Heart right ventricle (tissue), 16 donors: Measurements from ENCODE around the gene ALPG. TPM values are rescaled to one million over a fixed set of nuclear protein-coding genes. Genes with fewer than 3 reads are reported as not detected.
"Not testable (repeated sequence)": the region's sequence is repeated elsewhere in the genome, so short reads cannot be mapped to it uniquely, and the experiment has no call there.

Experiments
- ATAC-seq, 8 donors: fragments of 200-7000 bp; cut with Tn5 transposase; one replicate each; pipeline ENCODE4 v1.9.1; 2020; ENCODE audit warnings: mild to moderate bottlenecking in 8 of 8, moderate library complexity in 8 of 8, moderate number of reproducible peaks in 1 of 8
- DNase-seq, 2 donors: peaks; one replicate each; pipeline ENCODE4 v3.0.0-alpha.2; 2020
- H3K27ac ChIP-seq, 10 donors: fragments of 200-600 bp; sonication (generic) in 2 of 10; one replicate each; pipeline versions ENCODE4 v1.5.0 to v1.8.0; 2020 to 2022; ENCODE audit warnings: mild to moderate bottlenecking in 3 of 10
- H3K27me3 ChIP-seq, 7 donors: fragments of 200-600 bp; one replicate each; pipeline ENCODE4 v1.8.0; 2021 to 2022; ENCODE audit warnings: mild to moderate bottlenecking in 2 of 7
- H3K36me3 ChIP-seq, 9 donors: fragments of 200-600 bp; sonication (generic) in 1 of 9; one replicate each; pipeline versions ENCODE4 v1.5.0 to v1.8.0; 2020 to 2022; ENCODE audit warnings: mild to moderate bottlenecking in 2 of 9
- H3K4me1 ChIP-seq, 9 donors: fragments of 200-600 bp; sonication (generic) in 1 of 9; one replicate each; pipeline versions ENCODE4 v1.5.0 to v1.8.0; 2020 to 2022; ENCODE audit warnings: mild to moderate bottlenecking in 4 of 9
- H3K4me3 ChIP-seq, 10 donors: fragments of 200-600 bp; sonication (generic) in 2 of 10; one replicate each; pipeline versions ENCODE4 v1.5.0 to v1.8.0; 2020 to 2022; ENCODE audit warnings: mild to moderate bottlenecking in 7 of 10, moderate library complexity in 2 of 10
- H3K9me3 ChIP-seq, 11 donors: fragments of 200-600 bp in 10 of 11; sonication (generic) in 2 of 11; one replicate each; pipeline versions ENCODE4 v1.5.0 to v1.8.0; 2013 to 2022; ENCODE audit warnings: mild to moderate bottlenecking in 2 of 11, control low read depth in 1 of 11, moderate library complexity in 1 of 11
- CTCF ChIP-seq, 9 donors: fragments of 200-600 bp; sonication (generic) in 2 of 9; IDR thresholded peaks; one replicate each; pipeline versions ENCODE4 v1.5.0 to v1.8.0; 2021 to 2022; ENCODE audit warnings: antibody characterized with exemption in 9 of 9, mild to moderate bottlenecking in 5 of 9, moderate library complexity in 1 of 9
- WGBS, 2 donors: extraction: QIAGEN DNeasy Blood & Tissue Kit; methylation state at CpG; one replicate each; pipeline ENCODE4 v1.1.7; 2013; ENCODE audit warnings: inconsistent platforms in 1 of 2; 5-methylcytosine and 5-hydroxymethylcytosine counted together
- intact Hi-C, 10 donors: fragments of 100-400 bp; cut with DNase I; formaldehyde crosslinking; loops; one replicate each; pipeline versions ENCODE4 v1.11.1 to v1.14.2; 2022
- polyA plus RNA-seq, 2 donors: library from polyadenylated mRNA; stranded (reverse); fragments of 200-250 nt; gene quantifications; one replicate each; pipeline ENCODE4 v1.2.3, GENCODE V29; 2013
- total RNA-seq, 10 donors: library from RNA; stranded (reverse); fragmentation: NEBNext Ultra II Directional in 3 of 10; extraction: Animal tissue kit (Norgen Biotek cat#: 25700) in 3 of 10; gene quantifications; one replicate each; pipeline versions ENCODE4 v1.2.1 to v1.2.4, GENCODE V29; 2021 to 2023
- donor health status: Arrhythmogenic right ventricular cardiomyopathy.
- donor health status: ischemic (EF 13 %, LVEDD 7.1; RV severe dilation, severe dysfunction).
- donor health status: healthy with polysubstance abuse.
- donor health status: DM: no; HTN: yes; CAD: no.
- donor health status: DM: no; HTN: no; CAD: no.
- donor health status: ischemic (EF 25% LVEDD 6.9; RV normal size, moderate dysfunction).
- donor health status: ischemic (EF 25% LVEDD 5.7; RV mildly dilated, moderate dysfunction).
- donor health status: healthy.
- donor health status: DM: yes; HTN: yes; CAD: no.
- donor health status: Ischemic cardiomyopathy.
- donor health status: ischemic (EF 35%, LVEDD 5.7; RV mildly dilated, moderate dysfunction).
- donor health status: nonischemic (EF 11% LVEDD 7.7; RV severe dilation, severe dysfunction).
- donor health status: DM: yes; HTN: yes; CAD: no.
- donor health status: PGD.
- donor health status: ischemic (EF 29% LVEDD 5.4; RV normal size, mild dysfunction).
- donor health status: nonischemic (EF 23%, LVEDD 6.1; RV moderate dilation, normal function).

ALPG gene
- total and polyA plus RNA-seq, 12 donors, result not detected

- Histone ChIP-seq H3K4me3 (no peak overlapping the region), H3K27ac (no peak overlapping the region), H3K27me3 (peaks cover 0 to 15% (median 12%) of the 10 kb centered on the region in 7 donors), H3K4me1 (peaks cover 0 to 9% (median 0%) of the 10 kb centered on the region in 9 donors), H3K9me3 (no peaks in the 10 kb centered on the region), H3K36me3 (no peaks in the 10 kb centered on the region)
- ATAC-seq (no peak), DNase-seq (no peak)
- intact Hi-C loops, result no loop called here
- WGBS, 2 donors, result 76% methylated on average over 12 to 13 of the region's 13 CpGs
- TF ChIP-seq CTCF (IDR thresholded peaks at IDR 0.05), result no peak
Measured at GRCh38 chr2:232367591-232368233, 38.9 kb upstream of the ALPG start.

- 84 to 86% methylated on average over 15 of the region's 15 CpGs for WGBS, 2 donors
- intact Hi-C loops, result no loop called here
- no peak for TF ChIP-seq CTCF (IDR thresholded peaks at IDR 0.05)
- Histone ChIP-seq H3K27me3 (peaks cover 0 to 15% (median 13%) of the 10 kb centered on the region in 7 donors), H3K9me3 (no peaks in the 10 kb centered on the region), H3K4me3 (no peak overlapping the region), H3K4me1 (peaks cover 0 to 9% (median 0%) of the 10 kb centered on the region in 9 donors), H3K36me3 (no peaks in the 10 kb centered on the region), H3K27ac (no peak overlapping the region)
- no peak for ATAC-seq
- no peak for DNase-seq
Measured at GRCh38 chr2:232368311-232368731, 38.3 kb upstream of the ALPG start.

GRCh38 chr2:232369126-232369951 is 37.3 kb upstream of the ALPG start:
- ATAC-seq, result no peak
- Histone ChIP-seq H3K27me3 (peaks cover 0 to 19% (median 14%) of the 10 kb centered on the region in 7 donors), H3K36me3 (no peaks in the 10 kb centered on the region), H3K4me3 (no peak overlapping the region), H3K9me3 (no peaks in the 10 kb centered on the region), H3K27ac (no peak overlapping the region), H3K4me1 (peaks cover 0 to 4% (median 0%) of the 10 kb centered on the region in 9 donors)
- no peak for DNase-seq
- TF ChIP-seq CTCF (IDR thresholded peaks at IDR 0.05), result no peak
- WGBS, 2 donors, result 76 to 79% methylated on average over 14 to 15 of the region's 15 CpGs
- intact Hi-C loops, result no loop called here

- H3K27me3 ChIP-seq, result peaks cover 0 to 19% (median 14%) of the 10 kb centered on the region in 7 donors
- H3K9me3 ChIP-seq, H3K4me3 ChIP-seq, H3K36me3 ChIP-seq, DNase-seq, H3K4me1 ChIP-seq, intact Hi-C loops, H3K27ac ChIP-seq: not testable (repeated sequence)
- peak in 1 of 8 donors; percentile 19 for ATAC-seq
- 16 to 36% methylated on average over 8 to 10 of the region's 12 CpGs for WGBS, 2 donors
Measured at GRCh38 chr2:232370007-232370406, 36.6 kb upstream of the ALPG start.
